Testis (tissue), 2 donors: ENCODE measurements around the gene ARRDC4.

Source experiments
- POLR2A ChIP-seq: fragments of 450-650 bp; IDR thresholded peaks from one replicate; pipeline ENCODE4 v1.6.1; 2017; ENCODE audit warnings: antibody characterized with exemption, mild to moderate bottlenecking, moderate library complexity
- TF ChIP-seq, protein P1 (sequence below), 3 experiments: fragments of 450-650 bp in 2 of 3; fragments of 200-600 bp in 1 of 3; sonication (generic) in 1 of 3; IDR thresholded peaks; one replicate each; pipeline ENCODE4 v1.5.1; 2016 to 2019; ENCODE audit warnings: antibody characterized with exemption in 3 of 3, mild to moderate bottlenecking in 2 of 3, moderate library complexity in 1 of 3

DNA sequence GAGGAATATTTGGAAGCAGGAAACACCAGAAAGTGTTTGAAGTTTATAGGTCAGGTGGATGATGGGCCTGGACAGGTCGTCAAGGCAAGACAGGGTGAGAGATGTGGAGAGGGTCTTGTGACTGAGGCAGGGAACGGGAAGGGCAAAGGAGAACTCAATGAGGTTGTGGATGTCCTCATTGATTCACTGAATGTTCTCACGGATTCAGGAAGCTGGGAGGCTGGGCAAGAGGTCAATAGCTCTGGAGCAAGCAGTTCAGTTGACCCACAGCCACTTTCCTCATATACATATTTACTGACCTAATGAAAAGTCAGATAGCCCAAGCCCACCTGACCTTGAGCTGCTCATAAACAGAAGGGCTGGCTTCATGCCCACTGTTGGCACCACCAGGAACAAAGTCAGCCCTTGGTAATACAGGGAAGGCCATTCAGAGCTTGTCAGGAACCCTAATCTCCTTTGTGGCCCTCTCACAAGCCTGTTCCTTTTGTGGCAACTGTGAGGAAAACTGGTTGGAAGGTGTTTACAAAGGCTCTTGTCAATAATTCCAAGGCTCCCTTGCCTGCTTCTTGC lies 31.6 kb downstream of the ARRDC4 start:
- TF ChIP-seq, protein P1, sequence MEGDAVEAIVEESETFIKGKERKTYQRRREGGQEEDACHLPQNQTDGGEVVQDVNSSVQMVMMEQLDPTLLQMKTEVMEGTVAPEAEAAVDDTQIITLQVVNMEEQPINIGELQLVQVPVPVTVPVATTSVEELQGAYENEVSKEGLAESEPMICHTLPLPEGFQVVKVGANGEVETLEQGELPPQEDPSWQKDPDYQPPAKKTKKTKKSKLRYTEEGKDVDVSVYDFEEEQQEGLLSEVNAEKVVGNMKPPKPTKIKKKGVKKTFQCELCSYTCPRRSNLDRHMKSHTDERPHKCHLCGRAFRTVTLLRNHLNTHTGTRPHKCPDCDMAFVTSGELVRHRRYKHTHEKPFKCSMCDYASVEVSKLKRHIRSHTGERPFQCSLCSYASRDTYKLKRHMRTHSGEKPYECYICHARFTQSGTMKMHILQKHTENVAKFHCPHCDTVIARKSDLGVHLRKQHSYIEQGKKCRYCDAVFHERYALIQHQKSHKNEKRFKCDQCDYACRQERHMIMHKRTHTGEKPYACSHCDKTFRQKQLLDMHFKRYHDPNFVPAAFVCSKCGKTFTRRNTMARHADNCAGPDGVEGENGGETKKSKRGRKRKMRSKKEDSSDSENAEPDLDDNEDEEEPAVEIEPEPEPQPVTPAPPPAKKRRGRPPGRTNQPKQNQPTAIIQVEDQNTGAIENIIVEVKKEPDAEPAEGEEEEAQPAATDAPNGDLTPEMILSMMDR (IDR thresholded peaks at IDR 0.05): no peak
- no peak for TF ChIP-seq POLR2A
